PFSK-1 (cell line): ENCODE results near the gene PRKD1.

ENCODE experiments used
- FOXP2 ChIP-seq: optimal IDR thresholded peaks from 2 replicates; pipeline ENCODE3; 2011; ENCODE audit warnings: borderline replicate concordance, control low read depth, inconsistent platforms; ENCODE audit not compliant: insufficient read depth; ENCODE audit errors: extremely low read length, extremely low read depth
- POLR2AphosphoS5 ChIP-seq: IDR thresholded peaks from 2 replicates; pipeline ENCODE4 v1.6.1; 2012; ENCODE audit warnings: low read depth, mild to moderate bottlenecking, control low read depth, low read length, moderate library complexity
- REST ChIP-seq, 2 experiments: IDR thresholded peaks; 2 replicates each; pipeline versions ENCODE4 v1.6.1 to v1.8.0; 2011 to 2012; ENCODE audit warnings: low read depth in 2 of 2, low read length in 2 of 2, control low read depth in 1 of 2, inconsistent platforms in 1 of 2, mild to moderate bottlenecking in 1 of 2, moderate library complexity in 1 of 2; ENCODE audit not compliant: insufficient read depth in 1 of 2
- SIN3A ChIP-seq: IDR thresholded peaks from 2 replicates; pipeline ENCODE4 v1.6.1; 2012; ENCODE audit warnings: mild to moderate bottlenecking, low read length, moderate library complexity, borderline replicate concordance; ENCODE audit not compliant: insufficient read depth
- TAF1 ChIP-seq: IDR thresholded peaks from 2 replicates; pipeline ENCODE4 v1.6.1; 2012; ENCODE audit warnings: low read length, control low read depth, borderline replicate concordance; ENCODE audit not compliant: insufficient read depth

GRCh38 chr14:29919845-29920244, 7.8 kb downstream of the PRKD1 start:
- TF ChIP-seq POLR2AphosphoS5 = no peak
- TF ChIP-seq FOXP2 = no peak
- no peak for TF ChIP-seq REST (IDR thresholded peaks at IDR 0.05; ENCODE audit: insufficient read depth in 1 of 2, low read depth in 2 of 2, low read length in 2 of 2)
- TF ChIP-seq SIN3A = no peak
- TF ChIP-seq TAF1 = no peak
